HEK293 (cell line): ENCODE measurements around the gene NR0B2.

Source experiments
- SP3 ChIP-seq: fragments of 450-650 bp; formaldehyde crosslinking; IDR thresholded peaks from 2 replicates; pipeline ENCODE4 v1.5.1; 2016; ENCODE audit warnings: missing biosample characterization, missing genetic modification characterization
- ZFP3 ChIP-seq: fragments of 450-650 bp; formaldehyde crosslinking; IDR thresholded peaks from 2 replicates; pipeline ENCODE4 v1.5.1; 2016; ENCODE audit warnings: low read depth, missing biosample characterization, missing genetic modification characterization
- ZNF274 ChIP-seq, 2 experiments: fragments of 200-500 bp in 1 of 2; fragments of 450-650 bp in 1 of 2; sonication (Bioruptor generic) in 1 of 2; formaldehyde crosslinking in 1 of 2; IDR thresholded peaks; 2 replicates each; pipeline versions ENCODE4 v1.5.1 to v1.6.1; 2014 to 2016; ENCODE audit warnings: borderline replicate concordance in 1 of 2, inconsistent platforms in 1 of 2, low read length in 1 of 2, missing biosample characterization in 1 of 2, missing genetic modification characterization in 1 of 2
- ZNF341 ChIP-seq: fragments of 450-650 bp; formaldehyde crosslinking; IDR thresholded peaks from 2 replicates; pipeline ENCODE4; 2016; ENCODE audit warnings: low read depth, missing biosample characterization, missing genetic modification characterization
- ZNF37A ChIP-seq: fragments of 450-650 bp; IDR thresholded peaks from 2 replicates; pipeline ENCODE4 v1.5.1; 2018; ENCODE audit warnings: missing biosample characterization, missing genetic modification characterization
- ZNF426 ChIP-seq: fragments of 450-650 bp; formaldehyde crosslinking; IDR thresholded peaks from 2 replicates; pipeline ENCODE4 v1.5.1; 2017; ENCODE audit warnings: missing biosample characterization, missing genetic modification characterization, mild to moderate bottlenecking, inconsistent platforms, moderate library complexity
- ZNF529 ChIP-seq: fragments of 450-650 bp; formaldehyde crosslinking; IDR thresholded peaks from 2 replicates; pipeline ENCODE4 v1.5.1; 2017; ENCODE audit warnings: missing genetic modification characterization, missing biosample characterization; ENCODE audit not compliant: insufficient replicate concordance
- ZNF530 ChIP-seq: fragments of 450-650 bp; formaldehyde crosslinking; IDR thresholded peaks from 2 replicates; pipeline ENCODE4 v1.5.1; 2016; ENCODE audit warnings: low read depth, missing biosample characterization, missing genetic modification characterization
- ZNF544 ChIP-seq: fragments of 450-650 bp; formaldehyde crosslinking; IDR thresholded peaks from 2 replicates; pipeline ENCODE4 v1.5.0; 2017; ENCODE audit warnings: missing biosample characterization, missing genetic modification characterization
- ZNF585B ChIP-seq: fragments of 450-650 bp; formaldehyde crosslinking; IDR thresholded peaks from 2 replicates; pipeline ENCODE4 v1.5.1; 2016; ENCODE audit warnings: missing biosample characterization, missing genetic modification characterization
- ZNF747 ChIP-seq: fragments of 450-650 bp; formaldehyde crosslinking; IDR thresholded peaks from 2 replicates; pipeline ENCODE4 v1.5.1; 2016; ENCODE audit warnings: missing biosample characterization, missing genetic modification characterization
- ZNF785 ChIP-seq: fragments of 450-650 bp; formaldehyde crosslinking; IDR thresholded peaks from 2 replicates; pipeline ENCODE4 v1.5.1; 2016; ENCODE audit warnings: missing biosample characterization, missing genetic modification characterization
- TF ChIP-seq, protein P1 (sequence below): fragments of 450-650 bp; formaldehyde crosslinking; IDR thresholded peaks from 2 replicates; pipeline ENCODE4 v1.5.1; 2016; ENCODE audit warnings: missing biosample characterization, missing genetic modification characterization
- TF ChIP-seq, protein P2 (sequence below): fragments of 450-650 bp; formaldehyde crosslinking; IDR thresholded peaks from 2 replicates; pipeline ENCODE4 v1.5.1; 2017; ENCODE audit warnings: missing biosample characterization, missing genetic modification characterization

- TF ChIP-seq, protein P1, sequence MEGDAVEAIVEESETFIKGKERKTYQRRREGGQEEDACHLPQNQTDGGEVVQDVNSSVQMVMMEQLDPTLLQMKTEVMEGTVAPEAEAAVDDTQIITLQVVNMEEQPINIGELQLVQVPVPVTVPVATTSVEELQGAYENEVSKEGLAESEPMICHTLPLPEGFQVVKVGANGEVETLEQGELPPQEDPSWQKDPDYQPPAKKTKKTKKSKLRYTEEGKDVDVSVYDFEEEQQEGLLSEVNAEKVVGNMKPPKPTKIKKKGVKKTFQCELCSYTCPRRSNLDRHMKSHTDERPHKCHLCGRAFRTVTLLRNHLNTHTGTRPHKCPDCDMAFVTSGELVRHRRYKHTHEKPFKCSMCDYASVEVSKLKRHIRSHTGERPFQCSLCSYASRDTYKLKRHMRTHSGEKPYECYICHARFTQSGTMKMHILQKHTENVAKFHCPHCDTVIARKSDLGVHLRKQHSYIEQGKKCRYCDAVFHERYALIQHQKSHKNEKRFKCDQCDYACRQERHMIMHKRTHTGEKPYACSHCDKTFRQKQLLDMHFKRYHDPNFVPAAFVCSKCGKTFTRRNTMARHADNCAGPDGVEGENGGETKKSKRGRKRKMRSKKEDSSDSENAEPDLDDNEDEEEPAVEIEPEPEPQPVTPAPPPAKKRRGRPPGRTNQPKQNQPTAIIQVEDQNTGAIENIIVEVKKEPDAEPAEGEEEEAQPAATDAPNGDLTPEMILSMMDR (tag by site-specific recombination) = no peak
- TF ChIP-seq, protein P2, sequence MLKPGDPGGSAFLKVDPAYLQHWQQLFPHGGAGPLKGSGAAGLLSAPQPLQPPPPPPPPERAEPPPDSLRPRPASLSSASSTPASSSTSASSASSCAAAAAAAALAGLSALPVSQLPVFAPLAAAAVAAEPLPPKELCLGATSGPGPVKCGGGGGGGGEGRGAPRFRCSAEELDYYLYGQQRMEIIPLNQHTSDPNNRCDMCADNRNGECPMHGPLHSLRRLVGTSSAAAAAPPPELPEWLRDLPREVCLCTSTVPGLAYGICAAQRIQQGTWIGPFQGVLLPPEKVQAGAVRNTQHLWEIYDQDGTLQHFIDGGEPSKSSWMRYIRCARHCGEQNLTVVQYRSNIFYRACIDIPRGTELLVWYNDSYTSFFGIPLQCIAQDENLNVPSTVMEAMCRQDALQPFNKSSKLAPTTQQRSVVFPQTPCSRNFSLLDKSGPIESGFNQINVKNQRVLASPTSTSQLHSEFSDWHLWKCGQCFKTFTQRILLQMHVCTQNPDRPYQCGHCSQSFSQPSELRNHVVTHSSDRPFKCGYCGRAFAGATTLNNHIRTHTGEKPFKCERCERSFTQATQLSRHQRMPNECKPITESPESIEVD (tag by site-specific recombination) = no peak
- no peak for TF ChIP-seq ZNF544 (tag by site-specific recombination)
- TF ChIP-seq SP3 (tag by site-specific recombination) = no peak
- no peak for TF ChIP-seq ZNF747 (tag by site-specific recombination)
- no peak for TF ChIP-seq ZFP3 (tag by site-specific recombination)
- no peak for TF ChIP-seq ZNF37A (tag by site-specific recombination)
- no peak for TF ChIP-seq ZNF530 (tag by site-specific recombination)
- no peak for TF ChIP-seq ZNF585B (tag by site-specific recombination)
- TF ChIP-seq ZNF341 (tag by site-specific recombination) = no peak
- TF ChIP-seq ZNF274 (IDR thresholded peaks at IDR 0.05; ENCODE audit: low read length) = no peak
- TF ChIP-seq ZNF274 (tag by site-specific recombination; IDR thresholded peaks at IDR 0.05; ENCODE audit: borderline replicate concordance) = no peak
- no peak for TF ChIP-seq ZNF426 (tag by site-specific recombination)
- no peak for TF ChIP-seq ZNF529 (tag by site-specific recombination)
- no peak for TF ChIP-seq ZNF785 (tag by site-specific recombination)
Measured at GRCh38 chr1:26879793-26880192, 34.0 kb downstream of the NR0B2 start.
